ENCODE data around the gene PRLR.
"Not testable (repeated sequence)": the region's sequence is repeated elsewhere in the genome, so short reads cannot be mapped to it uniquely, and the experiment has no call there.

The PRLR gene

GRCh38 chr5:35195472-35195852 is 34.8 kb downstream of the PRLR start:
- DNase-seq (ENCODE audit: low spot score) = no peak

DNA sequence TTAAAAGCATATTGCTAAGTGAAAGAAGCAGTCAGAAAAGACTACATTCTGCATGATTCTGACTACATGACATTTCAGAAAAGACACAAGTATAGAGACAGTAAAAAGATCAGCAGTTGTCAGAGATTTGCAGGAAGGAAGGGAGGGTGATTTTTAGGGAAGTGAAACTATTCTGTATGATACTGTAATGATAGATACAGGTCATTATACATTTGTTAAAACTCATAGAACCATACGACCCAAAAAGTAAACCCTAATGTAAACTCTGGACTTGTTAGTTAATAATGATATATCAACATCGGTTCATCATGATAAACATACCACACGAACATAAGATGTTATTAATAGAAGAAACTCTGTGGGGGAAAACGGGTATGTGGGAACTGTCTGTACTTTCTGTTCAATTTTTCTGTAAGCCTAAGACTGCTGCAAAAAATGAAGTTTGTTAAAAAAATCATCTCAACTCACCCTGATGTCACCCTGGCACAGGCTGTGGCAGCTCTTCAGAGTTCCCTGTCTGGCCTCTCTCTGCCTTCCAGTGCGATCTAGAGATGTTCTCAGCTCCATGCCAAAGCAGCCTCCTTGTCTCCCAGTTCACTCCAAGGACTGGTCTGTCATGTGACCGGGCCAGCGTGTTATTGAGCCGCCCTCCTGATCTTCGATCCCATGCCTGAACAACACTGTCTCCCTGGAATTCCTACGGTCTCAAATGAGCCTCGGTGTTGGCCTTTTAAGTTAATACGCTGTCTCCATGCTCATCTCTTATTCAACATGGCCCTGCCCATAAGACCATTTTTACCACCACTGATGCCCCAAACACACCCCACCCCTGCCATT is 35.4 kb downstream of the PRLR start:
- DNase-seq (ENCODE audit: low spot score) = no peak

- DNase-seq (ENCODE audit: low spot score) = no peak
Observed at GRCh38 chr5:35192506-35192905, 37.8 kb downstream of the PRLR start.

- DNase-seq (ENCODE audit: low spot score) = not testable (repeated sequence)
Observed at GRCh38 chr5:35189801-35190200, 40.5 kb downstream of the PRLR start.

GRCh38 chr5:35188031-35188457 is 42.2 kb downstream of the PRLR start:
- no peak for DNase-seq (ENCODE audit: low spot score)

- not testable (repeated sequence) for DNase-seq (ENCODE audit: low spot score)
Observed at GRCh38 chr5:35187621-35188020, 42.7 kb downstream of the PRLR start.

DNA sequence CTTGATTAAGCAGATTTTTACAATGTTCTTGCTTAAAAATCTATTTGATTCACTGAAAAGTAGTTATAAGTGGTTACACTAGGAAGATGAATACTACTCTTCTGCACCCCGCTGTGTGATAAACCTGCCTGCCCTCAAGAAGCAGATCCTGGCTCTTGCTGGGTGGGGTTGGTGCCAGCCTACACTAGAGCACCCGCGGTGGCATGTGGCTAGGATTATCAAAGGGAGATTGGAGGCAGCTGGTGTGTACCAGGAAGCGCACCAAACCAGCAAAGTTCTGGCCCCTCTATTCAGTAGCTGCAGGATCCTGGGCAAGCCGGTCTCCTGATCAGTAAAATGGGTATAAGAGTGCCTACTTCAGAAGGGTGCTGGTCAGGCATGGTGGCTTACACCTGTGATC is 43.5 kb downstream of the PRLR start:
- no peak for DNase-seq (ENCODE audit: low spot score)

- no peak for DNase-seq (ENCODE audit: low spot score)
Observed at GRCh38 chr5:35185518-35185917, 44.8 kb downstream of the PRLR start.

DNA sequence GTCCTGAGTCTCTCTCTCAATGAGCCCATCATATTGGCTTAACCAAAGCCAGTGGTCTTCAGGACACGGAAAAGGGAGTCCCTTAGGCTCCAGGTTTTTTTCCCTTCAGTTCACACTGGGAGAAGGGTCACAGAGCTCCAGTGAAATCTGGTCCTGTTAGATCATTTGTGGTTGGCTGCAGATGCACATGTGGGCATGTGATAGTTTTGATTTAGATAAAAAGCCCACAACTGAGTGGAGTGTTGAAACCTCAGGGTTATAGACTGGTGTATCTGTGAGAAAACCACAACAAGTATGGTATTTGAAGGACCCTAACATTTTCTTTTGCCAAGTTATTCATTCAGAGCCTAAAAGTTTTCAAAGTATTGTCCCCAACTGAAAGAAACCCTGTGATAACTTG is 46.7 kb downstream of the PRLR start:
- no peak for DNase-seq (ENCODE audit: low spot score)

- DNase-seq (ENCODE audit: low spot score) = peak; percentile 59
Observed at GRCh38 chr5:35182910-35183535, 47.3 kb downstream of the PRLR start.

GRCh38 chr5:35182486-35182885 is 47.8 kb downstream of the PRLR start:
- DNase-seq (ENCODE audit: low spot score) = no peak

GRCh38 chr5:35180046-35180445 is 50.2 kb downstream of the PRLR start:
- no peak for DNase-seq (ENCODE audit: low spot score)

DNA sequence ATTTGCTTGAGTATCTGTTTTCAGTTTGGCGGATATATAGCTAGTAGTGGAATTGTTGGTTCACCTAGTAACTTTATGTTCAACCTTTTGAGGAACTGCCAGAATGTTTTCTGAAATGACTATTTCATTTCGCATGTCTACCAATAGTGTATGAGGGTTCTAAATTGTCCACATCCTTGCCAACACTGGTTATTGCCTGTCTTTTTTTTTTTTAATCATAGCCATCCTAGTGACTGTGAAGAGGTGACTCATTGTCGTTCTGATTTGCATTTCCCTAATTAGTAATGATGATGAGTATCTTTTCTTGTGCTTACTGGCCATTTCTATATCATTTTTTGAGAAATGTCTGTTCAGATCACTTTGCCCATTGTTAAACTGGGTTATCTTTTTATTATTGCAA is 52.5 kb downstream of the PRLR start:
- DNase-seq (ENCODE audit: low spot score) = no peak

DNA sequence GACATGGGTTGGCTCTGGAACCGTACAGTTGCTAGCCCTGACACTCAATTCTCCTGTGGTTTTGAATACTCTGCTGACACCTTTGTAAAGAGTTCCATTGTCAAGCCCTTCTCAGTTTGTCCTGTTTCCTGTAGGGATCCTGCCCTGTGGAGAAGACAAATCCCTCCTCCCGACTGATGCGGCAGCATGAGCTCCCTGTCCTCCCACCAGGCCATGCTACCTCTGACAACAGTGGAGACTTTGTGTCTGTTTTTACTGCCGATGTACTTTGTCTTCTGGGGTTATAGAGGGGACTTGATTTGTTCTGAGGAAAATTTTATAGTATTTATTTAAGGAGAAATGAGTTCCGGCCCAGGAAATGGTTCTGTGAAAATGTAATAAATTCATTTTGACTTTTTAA is 57.8 kb downstream of the PRLR start:
- DNase-seq (ENCODE audit: low spot score) = no peak

DNA sequence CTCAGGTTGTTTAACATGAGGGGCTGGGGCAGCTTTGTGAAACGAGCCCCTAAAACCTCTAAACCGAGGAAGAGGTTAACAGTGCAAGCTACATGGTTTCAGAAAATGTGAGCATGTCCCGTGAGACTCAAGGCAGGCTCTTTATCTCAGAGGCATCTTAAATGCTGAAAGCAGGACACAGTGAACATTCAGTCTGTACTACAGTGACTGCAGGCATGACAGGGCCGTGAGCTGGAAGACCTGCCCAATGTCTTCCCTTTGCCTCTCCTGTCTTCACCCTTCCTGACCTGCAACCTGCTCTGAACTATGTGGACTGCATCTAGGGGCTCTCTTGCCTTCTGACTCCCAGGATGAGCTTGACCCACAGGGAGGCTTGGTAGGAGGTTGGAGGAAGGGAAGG is 58.3 kb downstream of the PRLR start:
- DNase-seq (ENCODE audit: low spot score) = no peak

DNA sequence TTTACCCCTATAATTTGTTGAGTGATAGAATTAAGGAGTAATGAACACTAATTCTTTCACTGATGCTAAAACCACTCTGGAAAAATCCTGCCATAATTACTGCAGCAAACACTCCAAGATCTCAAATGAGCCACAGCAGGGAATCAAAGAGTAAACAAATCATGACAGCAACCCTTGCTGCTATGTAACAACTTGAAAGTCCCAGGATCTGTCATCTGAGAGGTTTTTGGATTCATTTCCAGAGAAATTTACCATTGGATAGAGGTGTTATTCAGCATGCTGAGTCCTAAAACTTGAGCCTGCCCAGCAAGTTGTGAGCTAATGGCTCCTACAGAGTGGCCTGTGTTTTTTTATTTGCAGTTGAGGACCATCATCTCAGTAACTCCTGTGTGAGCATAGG is 59.2 kb downstream of the PRLR start:
- no peak for DNase-seq (ENCODE audit: low spot score)

DNA sequence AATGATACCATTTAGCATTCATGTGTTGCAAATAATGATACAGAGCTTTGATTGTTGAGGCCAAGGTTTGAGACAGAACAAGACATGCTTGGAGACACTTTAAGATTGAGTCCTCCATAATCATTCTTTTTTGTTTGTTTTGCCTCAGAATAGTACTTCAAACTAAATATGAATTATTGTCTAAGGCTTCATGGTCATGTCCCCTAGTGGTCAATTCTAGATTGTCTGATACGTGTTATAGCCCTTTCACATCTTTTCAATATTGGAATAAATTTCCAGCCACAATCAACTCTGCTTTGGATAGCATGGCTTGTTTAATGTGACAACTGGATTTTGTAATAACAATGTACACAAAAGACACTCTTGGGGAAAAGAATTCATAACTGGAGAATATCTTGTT is 64.2 kb downstream of the PRLR start:
- DNase-seq (ENCODE audit: low spot score) = no peak

- no peak for DNase-seq (ENCODE audit: low spot score)
Observed at GRCh38 chr5:35164860-35165542, 65.3 kb downstream of the PRLR start.

- no peak for DNase-seq (ENCODE audit: low spot score)
Observed at GRCh38 chr5:35163710-35164033, 66.6 kb downstream of the PRLR start.

- no peak for DNase-seq (ENCODE audit: low spot score)
Observed at GRCh38 chr5:35162848-35163709, 67.2 kb downstream of the PRLR start.

DNA sequence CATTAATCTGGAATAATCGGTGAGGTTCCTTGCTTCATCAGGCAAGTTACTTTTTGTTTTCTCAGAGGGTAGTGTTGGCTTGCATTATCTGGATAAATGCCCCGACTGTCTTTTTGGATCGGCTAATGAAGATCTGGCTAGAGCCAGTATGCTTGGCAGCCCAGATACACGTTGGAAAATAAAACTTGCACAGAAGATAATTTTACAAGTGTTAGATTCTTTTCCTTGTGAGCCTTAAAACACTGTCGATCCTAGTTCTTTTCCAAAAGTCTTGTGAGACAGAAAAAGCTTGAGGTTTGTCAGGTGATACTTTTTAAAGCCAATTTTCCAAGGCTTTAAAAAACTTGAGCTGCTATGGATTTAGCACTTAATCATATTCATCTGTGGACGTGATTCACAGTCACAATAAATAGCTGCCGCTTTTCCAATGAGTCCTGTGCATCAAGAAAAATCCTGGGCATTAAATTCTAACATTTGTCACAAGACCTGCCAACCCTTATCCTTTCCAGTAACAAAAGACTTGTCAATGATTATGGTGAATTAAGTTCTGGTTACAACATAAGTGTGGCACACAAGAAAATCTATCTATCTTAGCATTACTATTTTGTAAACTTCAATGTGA is 68.5 kb downstream of the PRLR start:
- DNase-seq (ENCODE audit: low spot score) = no peak
